Measurements from ENCODE around the gene SP8.

SP8 gene

DNA sequence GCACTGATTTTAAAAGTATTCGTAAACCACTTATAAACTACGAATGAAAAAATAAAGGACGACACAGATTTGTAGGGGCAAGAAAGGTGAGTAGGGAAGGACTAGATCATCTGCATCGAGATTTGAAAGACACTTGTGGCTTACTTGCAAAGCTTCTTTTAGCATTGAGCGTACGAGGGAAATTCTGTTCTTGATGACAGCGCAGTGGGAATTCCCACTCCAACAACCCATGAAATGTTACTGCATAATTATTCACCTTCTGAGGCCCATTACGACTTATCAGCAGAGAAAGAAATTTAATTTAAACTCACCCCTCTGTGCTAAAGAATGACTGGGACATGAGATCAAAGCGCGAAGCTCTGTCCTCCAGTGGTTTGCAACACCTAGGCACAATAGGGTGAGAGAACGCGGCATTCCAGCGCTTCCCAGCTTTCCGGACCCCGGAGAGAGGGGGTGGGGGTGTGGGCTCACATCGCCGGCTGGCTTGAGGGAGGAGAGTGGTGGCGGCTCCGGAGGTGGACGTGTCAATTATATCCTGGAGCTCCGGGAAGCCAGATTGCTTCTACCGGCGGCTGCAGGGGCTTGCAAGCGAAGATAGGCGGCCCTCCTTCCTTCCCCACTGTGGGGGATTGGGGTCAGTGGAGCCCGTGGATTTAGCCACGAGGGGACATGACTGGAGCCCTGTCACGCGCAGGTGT, 10.3 kb downstream of the SP8 start:
- DNase-seq = no peak

GRCh38 chr7:20754001-20754400, 32.7 kb downstream of the SP8 start:
- no peak for DNase-seq

DNA sequence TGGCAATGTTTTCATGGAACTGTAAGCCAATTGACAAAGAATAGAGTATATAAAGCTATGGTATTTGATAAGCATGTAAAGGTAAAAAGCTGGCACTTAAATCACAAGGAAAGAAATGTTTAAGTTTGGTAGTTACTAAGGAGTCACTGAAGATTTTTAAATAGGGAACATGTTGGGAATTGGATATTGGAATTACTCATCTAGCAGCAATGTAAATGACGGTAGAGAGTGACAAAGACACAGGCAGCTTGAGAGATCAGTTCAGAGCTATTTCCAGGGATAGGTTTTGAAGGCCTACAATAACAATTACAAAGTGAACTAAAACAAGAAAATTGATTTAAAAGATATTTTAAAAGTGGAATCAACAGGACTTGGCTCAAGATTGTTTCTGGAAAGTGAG, 36.8 kb downstream of the SP8 start:
- DNase-seq = no peak

DNA sequence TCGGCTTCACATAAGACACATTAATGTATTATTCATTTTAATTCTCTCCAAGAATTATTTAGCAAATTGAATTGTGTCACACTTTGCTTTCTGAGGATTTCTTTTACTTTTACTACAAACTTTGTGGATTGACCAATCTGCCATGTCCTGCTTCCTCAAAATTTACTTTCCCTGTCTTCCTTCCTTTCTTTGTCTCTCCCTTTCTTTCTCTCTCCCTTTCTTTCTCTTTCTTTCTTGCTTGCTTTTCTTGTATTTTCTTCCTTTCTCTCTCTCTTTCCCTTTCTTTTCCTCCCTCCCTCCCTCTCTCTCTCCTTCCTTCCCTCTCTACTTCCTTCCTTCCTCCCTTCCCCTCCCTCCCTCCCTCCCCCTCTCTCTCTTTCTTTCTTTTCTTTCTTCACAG, 37.8 kb downstream of the SP8 start:
- DNase-seq = no peak

- DNase-seq = no peak
These were observed 39.7 kb downstream of the SP8 start for GRCh38 chr7:20747001-20747400.

GRCh38 chr7:20745702-20746101, 41.0 kb downstream of the SP8 start:
- DNase-seq = no peak

DNA sequence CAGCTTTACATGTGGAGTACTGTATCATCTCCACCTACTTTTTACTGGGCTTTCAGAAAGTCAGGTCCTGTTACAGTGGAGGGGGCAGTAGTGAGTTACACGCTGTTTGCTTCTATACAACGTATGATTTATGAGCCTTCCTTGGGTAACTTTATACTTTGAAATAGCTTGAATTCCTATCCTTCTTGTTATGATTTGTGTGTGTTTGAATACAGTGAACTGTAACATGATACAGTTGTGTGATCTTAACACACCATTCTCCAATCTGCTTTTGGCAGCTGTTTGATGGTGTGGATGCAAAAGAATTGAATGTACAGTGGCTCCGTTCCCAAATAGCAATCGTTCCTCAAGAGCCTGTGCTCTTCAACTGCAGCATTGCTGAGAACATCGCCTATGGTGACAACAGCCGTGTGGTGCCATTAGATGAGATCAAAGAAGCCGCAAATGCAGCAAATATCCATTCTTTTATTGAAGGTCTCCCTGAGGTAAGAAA, 41.7 kb downstream of the SP8 start:
- no peak for DNase-seq

GRCh38 chr7:20742913-20743312, 43.8 kb downstream of the SP8 start:
- DNase-seq = no peak

DNA sequence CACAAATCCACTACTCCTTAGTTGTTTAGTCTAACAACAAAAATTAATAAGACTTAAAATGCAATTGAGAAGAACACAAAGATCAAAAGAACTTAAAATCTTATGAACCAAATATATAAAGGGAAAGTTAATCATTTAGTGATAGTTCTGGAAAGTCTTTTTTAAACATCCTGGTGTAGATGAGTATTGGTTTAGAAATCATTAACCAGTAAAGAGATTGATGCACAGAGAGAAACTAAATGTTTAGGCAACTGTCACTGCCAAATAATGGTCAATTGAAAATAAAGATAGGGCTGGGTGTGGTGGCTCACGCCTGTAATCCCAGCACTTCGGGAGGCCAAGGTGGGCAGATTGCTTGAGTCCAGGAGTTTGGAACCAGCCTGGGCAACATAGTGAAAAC, 44.9 kb downstream of the SP8 start:
- DNase-seq = no peak

DNA sequence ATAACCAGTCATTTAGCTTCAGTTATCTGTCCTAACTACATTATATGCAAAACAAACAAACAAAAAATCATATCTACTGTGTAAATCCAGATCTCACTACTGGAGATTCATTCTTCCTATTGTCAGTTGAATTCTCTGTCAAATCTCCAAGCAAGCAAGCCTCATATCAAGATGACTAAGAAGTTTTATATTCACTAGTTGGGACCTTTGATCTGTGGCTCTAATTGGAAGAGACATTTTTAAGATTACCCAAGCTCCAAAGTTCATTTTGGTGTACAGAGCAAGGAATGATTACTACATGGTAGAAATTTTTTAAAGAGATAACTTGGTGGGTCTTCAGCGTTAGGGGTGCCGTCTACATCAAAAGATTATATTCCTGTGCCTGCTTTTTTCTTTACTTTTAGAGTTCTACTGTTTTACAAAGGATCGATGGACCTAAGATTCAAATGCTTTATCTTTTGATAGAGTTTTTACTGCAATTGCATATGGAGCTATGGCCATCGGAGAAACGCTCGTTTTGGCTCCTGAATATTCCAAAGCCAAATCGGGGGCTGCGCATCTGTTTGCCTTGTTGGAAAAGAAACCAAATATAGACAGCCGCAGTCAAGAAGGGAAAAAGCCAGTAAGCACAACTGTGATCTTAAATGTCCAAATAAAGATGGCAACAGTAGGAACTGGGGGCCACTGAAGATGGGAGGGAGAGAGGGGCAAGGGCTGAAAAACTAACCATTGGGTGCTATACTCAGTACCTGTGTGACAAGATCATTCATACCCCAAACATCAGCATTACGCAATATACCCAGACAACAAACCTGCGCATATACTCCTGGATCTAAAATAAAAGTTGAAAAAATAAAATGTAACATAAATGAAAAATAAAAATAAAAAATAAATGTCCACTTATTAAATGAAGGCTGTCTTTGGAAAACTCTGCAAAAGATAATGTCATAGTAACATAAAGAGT, 47.9 kb downstream of the SP8 start:
- DNase-seq = no peak

DNA sequence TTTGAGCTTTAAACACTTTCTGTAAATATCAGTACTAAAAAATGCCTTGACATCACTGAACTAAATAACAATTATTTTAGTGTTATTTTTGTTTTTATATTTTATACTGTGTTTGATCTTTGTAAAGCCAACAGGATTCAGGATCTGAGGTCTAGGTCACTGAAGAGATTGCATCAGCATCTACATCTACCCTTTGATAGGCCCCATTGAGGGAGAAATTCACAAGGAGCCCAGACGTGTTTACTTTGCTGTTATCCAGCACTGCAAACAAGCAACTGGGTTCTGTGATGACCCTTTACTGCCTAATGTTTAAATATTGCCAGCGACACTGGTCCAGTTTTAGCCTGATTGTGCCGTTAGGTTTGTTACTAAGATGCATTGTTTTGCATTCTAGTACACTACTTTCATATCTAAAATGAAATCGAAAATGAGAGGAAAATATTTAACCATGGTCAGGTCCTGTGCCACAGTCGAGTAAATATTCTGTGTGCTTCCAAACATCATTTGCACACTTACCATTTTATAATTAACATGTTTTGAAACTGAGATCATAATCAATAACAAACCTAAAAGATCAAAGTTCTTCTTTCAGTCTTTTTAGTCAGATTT, 48.7 kb downstream of the SP8 start:
- no peak for DNase-seq

- DNase-seq = no peak
These were observed 51.2 kb downstream of the SP8 start for GRCh38 chr7:20735346-20736065.
